ENCODE results near the gene PARD3B.

DNA sequence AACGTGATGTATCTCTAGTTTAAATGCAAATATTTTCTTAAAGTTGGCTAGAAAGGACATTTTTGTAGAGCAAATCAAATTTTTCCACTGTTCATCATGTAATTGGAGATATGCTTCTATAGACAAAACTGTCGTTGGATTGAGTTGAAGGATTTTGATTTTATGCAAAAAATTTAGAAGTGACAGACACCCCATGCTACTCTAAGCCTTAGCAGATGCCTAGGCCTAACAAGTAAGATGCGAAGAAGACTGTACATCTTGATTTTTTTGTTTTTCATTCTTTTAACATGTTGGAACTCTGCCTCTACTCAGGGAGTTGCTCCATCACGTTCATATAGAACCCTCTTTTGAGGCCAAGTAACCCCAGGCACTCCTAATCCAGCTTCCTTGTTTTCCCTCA is 331.0 kb downstream of the PARD3B start:
- TF ChIP-seq ZNF7 (CRISPR knock-in tag; IDR thresholded peaks at IDR 0.05) (no peak), POLR2A (IDR thresholded peaks at IDR 0.05; ENCODE audit: insufficient read depth in 1 of 2, low read depth in 2 of 2, low read length in 2 of 2) (no peak), ZNF280D (CRISPR knock-in tag; IDR thresholded peaks at IDR 0.05) (no peak), ZEB1 (IDR thresholded peaks at IDR 0.05; ENCODE audit: insufficient replicate concordance, low read depth) (no peak)

Data from HepG2 (cell line).